ENCODE results near the gene PLD5. TPM values are rescaled to one million over a fixed set of nuclear protein-coding genes. Genes with fewer than 3 reads are reported as not detected.

The PLD5 gene
- total RNA-seq, 1 experiment from 2014 or later = not detected

DNA sequence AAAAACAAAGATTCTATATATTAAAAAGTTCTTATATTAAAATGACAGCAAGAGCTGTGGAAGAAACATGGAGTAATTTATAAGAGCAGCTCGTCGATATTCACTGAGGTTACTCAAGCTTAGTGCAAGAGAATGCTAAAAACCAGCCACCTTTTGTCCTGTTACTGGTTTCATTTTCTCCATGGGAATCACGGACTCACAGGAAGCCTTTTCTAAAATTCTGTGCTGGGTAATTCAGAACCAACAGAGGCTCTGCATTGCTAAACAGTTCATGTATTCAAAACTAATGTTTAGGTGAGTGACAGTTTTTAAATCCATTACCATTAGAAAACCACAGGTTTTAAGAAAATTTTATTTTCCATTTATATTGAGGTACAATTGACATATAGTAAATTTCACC is 377.8 kb downstream of the PLD5 start:
- H3K27me3 ChIP-seq (ENCODE audit: low read length) = peaks cover 11% of the 10 kb centered on the region; the same call in 1 of the 2 replicates
- peak; percentile 25 for DNase-seq
- H3K4me2 ChIP-seq (ENCODE audit: low read length) = peak overlapping the region; percentile 55
- H3K4me3 ChIP-seq (ENCODE audit: low read length) = peak overlapping the region; percentile 36
- peak overlapping the region; percentile 19 for H2AFZ ChIP-seq (ENCODE audit: low read length)
- no TSS peak for BruUV-seq (replicated peaks)
- H3K9me2 ChIP-seq (replicated peaks; ENCODE audit: low read length) = no peaks in the 10 kb centered on the region
- peaks cover 12% of the 10 kb centered on the region; the same call in 1 of the 2 replicates for H3K4me1 ChIP-seq (ENCODE audit: insufficient read depth, low read length)
- intact Hi-C loops (cut with micrococcal nuclease) = no loop called here
- H3F3A ChIP-seq (ENCODE audit: low read length, unreplicated experiment) = no peaks in the 10 kb centered on the region
- H3K9ac ChIP-seq (ENCODE audit: low read length) = no peak overlapping the region
- ChIA-PET CTCF (no interaction called here), POLR2A (ENCODE audit: unreplicated experiment) (no interaction called here)
- no peaks in the 10 kb centered on the region for H4K20me1 ChIP-seq (ENCODE audit: low read length)
- H3K79me2 ChIP-seq (ENCODE audit: low read length) = no peaks in the 10 kb centered on the region
- no peak overlapping the region for H3K27ac ChIP-seq (ENCODE audit: low read length)
- ATAC-seq = peak; percentile 50
- H3K36me3 ChIP-seq (ENCODE audit: low read depth, low read length) = no peaks in the 10 kb centered on the region
- no peaks in the 10 kb centered on the region for H3K9me3 ChIP-seq (ENCODE audit: low read length)
- TF ChIP-seq, protein P1, sequence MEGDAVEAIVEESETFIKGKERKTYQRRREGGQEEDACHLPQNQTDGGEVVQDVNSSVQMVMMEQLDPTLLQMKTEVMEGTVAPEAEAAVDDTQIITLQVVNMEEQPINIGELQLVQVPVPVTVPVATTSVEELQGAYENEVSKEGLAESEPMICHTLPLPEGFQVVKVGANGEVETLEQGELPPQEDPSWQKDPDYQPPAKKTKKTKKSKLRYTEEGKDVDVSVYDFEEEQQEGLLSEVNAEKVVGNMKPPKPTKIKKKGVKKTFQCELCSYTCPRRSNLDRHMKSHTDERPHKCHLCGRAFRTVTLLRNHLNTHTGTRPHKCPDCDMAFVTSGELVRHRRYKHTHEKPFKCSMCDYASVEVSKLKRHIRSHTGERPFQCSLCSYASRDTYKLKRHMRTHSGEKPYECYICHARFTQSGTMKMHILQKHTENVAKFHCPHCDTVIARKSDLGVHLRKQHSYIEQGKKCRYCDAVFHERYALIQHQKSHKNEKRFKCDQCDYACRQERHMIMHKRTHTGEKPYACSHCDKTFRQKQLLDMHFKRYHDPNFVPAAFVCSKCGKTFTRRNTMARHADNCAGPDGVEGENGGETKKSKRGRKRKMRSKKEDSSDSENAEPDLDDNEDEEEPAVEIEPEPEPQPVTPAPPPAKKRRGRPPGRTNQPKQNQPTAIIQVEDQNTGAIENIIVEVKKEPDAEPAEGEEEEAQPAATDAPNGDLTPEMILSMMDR (conservative IDR thresholded peaks at IDR 0.05; ENCODE audit: low read depth, low read length) = no peak
- TF ChIP-seq EZH2phosphoT487 (IDR thresholded peaks at IDR 0.05; ENCODE audit: borderline replicate concordance, low read length) = no peak
- no peak for TF ChIP-seq EZH2 (IDR thresholded peaks at IDR 0.05; ENCODE audit: low read length, unreplicated experiment)

DNA sequence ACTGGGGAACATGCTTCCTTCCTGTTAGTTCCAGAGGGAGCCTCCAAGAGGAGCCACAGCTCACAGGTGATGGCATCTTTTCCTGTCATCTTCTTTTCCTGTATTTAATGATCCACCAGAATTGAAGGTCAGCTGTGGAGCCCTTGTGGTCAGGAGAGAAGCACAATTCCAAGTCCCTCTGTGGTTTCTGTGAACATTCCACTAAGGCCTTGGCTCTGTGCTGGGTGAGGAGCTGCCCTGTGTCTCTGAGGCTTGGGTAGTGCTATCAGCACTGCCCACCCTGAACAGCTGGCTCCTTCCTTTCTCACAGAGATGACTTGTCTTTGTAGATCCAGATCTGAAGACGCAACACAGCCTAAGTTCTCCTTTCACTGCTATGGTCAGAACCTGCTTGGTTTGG is 383.7 kb downstream of the PLD5 start:
- no peak overlapping the region for H3K27ac ChIP-seq (ENCODE audit: low read length)
- no peaks in the 10 kb centered on the region for H4K20me1 ChIP-seq (ENCODE audit: low read length)
- no peaks in the 10 kb centered on the region for H3K4me1 ChIP-seq (ENCODE audit: insufficient read depth, low read length)
- no peaks in the 10 kb centered on the region for H3F3A ChIP-seq (ENCODE audit: low read length, unreplicated experiment)
- no peaks in the 10 kb centered on the region for H3K9me3 ChIP-seq (ENCODE audit: low read length)
- H3K79me2 ChIP-seq (ENCODE audit: low read length) = no peaks in the 10 kb centered on the region
- peaks cover 30% of the 10 kb centered on the region; the same call in 1 of the 2 replicates for H3K27me3 ChIP-seq (ENCODE audit: low read length)
- no peaks in the 10 kb centered on the region for H3K36me3 ChIP-seq (ENCODE audit: low read depth, low read length)
- no peak overlapping the region for H3K4me2 ChIP-seq (ENCODE audit: low read length)
- DNase-seq = no peak
- BruUV-seq (replicated peaks) = no TSS peak
- no peak for ATAC-seq
- H3K9me2 ChIP-seq (replicated peaks; ENCODE audit: low read length) = no peaks in the 10 kb centered on the region
- H3K4me3 ChIP-seq (ENCODE audit: low read length) = no peak overlapping the region
- TF ChIP-seq, protein P1 (conservative IDR thresholded peaks at IDR 0.05; ENCODE audit: low read depth, low read length) = no peak
- TF ChIP-seq EZH2 (IDR thresholded peaks at IDR 0.05; ENCODE audit: low read length, unreplicated experiment) (no peak), EZH2phosphoT487 (IDR thresholded peaks at IDR 0.05; ENCODE audit: borderline replicate concordance, low read length) (no peak)
- CTCF ChIA-PET = no interaction called here
- no peak overlapping the region for H3K9ac ChIP-seq (ENCODE audit: low read length)
- no peak overlapping the region for H2AFZ ChIP-seq (ENCODE audit: low read length)
- POLR2A ChIA-PET (ENCODE audit: unreplicated experiment) = no interaction called here
- intact Hi-C loops (cut with micrococcal nuclease) = no loop called here

- Histone ChIP-seq H2AFZ (ENCODE audit: low read length) (no peak overlapping the region), H3K79me2 (ENCODE audit: low read length) (no peaks in the 10 kb centered on the region), H3K9ac (ENCODE audit: low read length) (no peak overlapping the region), H3K27me3 (ENCODE audit: low read length) (peaks cover 32% of the 10 kb centered on the region), H3K9me3 (ENCODE audit: low read length) (no peaks in the 10 kb centered on the region), H3K9me2 (replicated peaks; ENCODE audit: low read length) (no peaks in the 10 kb centered on the region), H3K36me3 (ENCODE audit: low read depth, low read length) (no peaks in the 10 kb centered on the region), H3K4me2 (ENCODE audit: low read length) (no peak overlapping the region), H3K27ac (ENCODE audit: low read length) (no peak overlapping the region), H3F3A (ENCODE audit: low read length, unreplicated experiment) (no peaks in the 10 kb centered on the region), H4K20me1 (ENCODE audit: low read length) (no peaks in the 10 kb centered on the region), H3K4me3 (ENCODE audit: low read length) (no peak overlapping the region), H3K4me1 (ENCODE audit: insufficient read depth, low read length) (no peaks in the 10 kb centered on the region)
- intact Hi-C loops (cut with micrococcal nuclease) = no loop called here
- CTCF ChIA-PET = no interaction called here
- TF ChIP-seq, protein P1 (conservative IDR thresholded peaks at IDR 0.05; ENCODE audit: low read depth, low read length) = no peak
- no peak for TF ChIP-seq EZH2phosphoT487 (IDR thresholded peaks at IDR 0.05; ENCODE audit: borderline replicate concordance, low read length)
- no peak for TF ChIP-seq EZH2 (IDR thresholded peaks at IDR 0.05; ENCODE audit: low read length, unreplicated experiment)
- POLR2A ChIA-PET (ENCODE audit: unreplicated experiment) = no interaction called here
- ATAC-seq = no peak
- DNase-seq = no peak
- no TSS peak for BruUV-seq (replicated peaks)
Observed at GRCh38 chr1:242139986-242140385, 384.5 kb downstream of the PLD5 start.

All from PC-3 (cell line).